ENCODE measurements around the gene RUNDC3A. TPM values are rescaled to one million over a fixed set of nuclear protein-coding genes. Genes with fewer than 3 reads are reported as not detected.
A peak's percentile ranks its signal among the peaks of the same experiment; 100 is the strongest.

The RUNDC3A gene
- total and polyA plus RNA-seq, 2 of the 13 experiments (the other 11 are each of a cell fraction or from before 2014, with no cell fraction given): 0.25 TPM; not detected in 1

DNA sequence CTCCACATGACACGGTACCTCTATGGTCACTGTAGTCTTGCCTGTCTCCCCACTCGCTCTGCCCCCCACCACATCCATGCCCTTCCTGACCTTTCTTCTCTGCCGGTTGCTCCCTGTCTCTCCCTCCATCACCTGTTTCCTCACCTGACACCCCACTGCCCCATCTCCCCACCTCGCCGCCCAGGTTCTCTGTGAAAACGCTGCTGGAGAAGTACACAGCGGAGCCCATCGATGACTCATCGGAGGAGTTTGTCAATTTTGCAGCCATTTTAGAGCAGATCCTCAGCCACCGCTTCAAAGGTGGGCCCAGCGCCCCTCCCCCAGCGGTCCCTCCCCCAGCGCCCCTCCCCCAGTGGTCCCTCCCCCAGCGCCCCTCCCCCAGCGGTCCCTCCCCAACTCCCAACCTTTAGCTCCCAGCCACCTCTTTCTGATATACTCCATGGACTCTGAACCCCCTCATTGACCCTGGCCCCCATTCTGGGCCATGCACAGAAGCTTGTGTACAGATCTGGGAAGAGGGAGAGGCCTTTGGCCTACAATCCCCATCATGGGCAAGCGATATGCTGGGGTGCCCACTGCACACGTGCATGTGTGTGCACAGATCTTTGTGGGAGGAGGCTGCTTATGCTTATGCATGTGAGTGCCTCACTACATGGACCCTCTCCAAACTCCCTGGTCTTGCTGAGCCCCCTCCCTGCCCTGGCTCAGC lies 4.1 kb downstream of the RUNDC3A start:
- peak; percentile 11; the same call in 2 of the 3 replicates for ATAC-seq
- Histone ChIP-seq H3K79me2 (ENCODE audit: insufficient read depth, low read length) (no peaks in the 10 kb centered on the region), H3K27me3 (ENCODE audit: control insufficient read depth in 1 of 2, insufficient read depth in 2 of 2, low read length in 2 of 2) (peaks cover 10 to 51% of the 10 kb centered on the region in 2 experiments; a peak in 4 of 5 replicates), H3K9ac (ENCODE audit: insufficient read depth, low read depth, low read length) (no peak overlapping the region), H3K4me2 (ENCODE audit: low read depth, low read length) (peak overlapping the region; percentile 54), H3K9me3 (ENCODE audit: low read length) (no peaks in the 10 kb centered on the region), H4K20me1 (ENCODE audit: insufficient read depth, low read length) (no peaks in the 10 kb centered on the region), H3K4me1 (ENCODE audit: insufficient read depth, low read length) (peaks cover 68% of the 10 kb centered on the region), H2AFZ (ENCODE audit: low read length) (no peak overlapping the region), H3K27ac (ENCODE audit: extremely low read length, insufficient read depth, low read length) (no peak overlapping the region), H3K4me3 (replicated peaks in 1 of 3; ENCODE audit: insufficient read depth in 1 of 3, low read depth in 2 of 3, low read length in 3 of 3) (peak overlapping the region in 1 of 3 experiments; percentile 40; a peak in 1 of 6 replicates), H3K36me3 (replicated peaks in 1 of 2; ENCODE audit: control insufficient read depth in 1 of 2, insufficient read depth in 2 of 2, low read length in 2 of 2) (no peaks in the 10 kb centered on the region)
- intact Hi-C loops (cut with micrococcal nuclease; ENCODE audit: unreplicated experiment): no loop called here
- in situ Hi-C loops (cut with HindIII; ENCODE audit: extremely low pct_ligation_motif_present, low pct_unique_long_range_greater_than_20kb): no loop called here
- POLR2A ChIA-PET: interaction anchor here (0.6 to 1.2 kb wide), 3 partner anchors 12 to 137 kb away, joined by 3 to 6 read pairs (median 4); partner anchors contain the start of gene SLC25A39
- CTCF ChIA-PET (ENCODE audit: low intra/inter-chr PET ratio, low total read pairs): interaction anchor here (0.6 kb wide), 1 partner anchor 14 kb away, joined by 3 read pairs; no protein-coding TSS in a partner anchor
- no TSS peak for BruUV-seq (replicated peaks)
- DNase-seq (ENCODE audit: low spot score): no peak
- WGBS (ENCODE audit: low lambda C conversion rate): 18% methylated on average over 17 of the region's 17 CpGs
- peak; percentile 4 for FAIRE-seq
- 0 out of 2 replicates have a peak, but pooled peaks have one; percentile 8 for TF ChIP-seq ZNF563 (CRISPR knock-in tag; IDR thresholded peaks at IDR 0.05)
- TF ChIP-seq SALL1 (CRISPR knock-in tag; IDR thresholded peaks at IDR 0.05): peak; percentile 85
- TF ChIP-seq ZBTB1 (CRISPR knock-in tag; IDR thresholded peaks at IDR 0.05; ENCODE audit: borderline replicate concordance): no peak
- TF ChIP-seq, protein P1, sequence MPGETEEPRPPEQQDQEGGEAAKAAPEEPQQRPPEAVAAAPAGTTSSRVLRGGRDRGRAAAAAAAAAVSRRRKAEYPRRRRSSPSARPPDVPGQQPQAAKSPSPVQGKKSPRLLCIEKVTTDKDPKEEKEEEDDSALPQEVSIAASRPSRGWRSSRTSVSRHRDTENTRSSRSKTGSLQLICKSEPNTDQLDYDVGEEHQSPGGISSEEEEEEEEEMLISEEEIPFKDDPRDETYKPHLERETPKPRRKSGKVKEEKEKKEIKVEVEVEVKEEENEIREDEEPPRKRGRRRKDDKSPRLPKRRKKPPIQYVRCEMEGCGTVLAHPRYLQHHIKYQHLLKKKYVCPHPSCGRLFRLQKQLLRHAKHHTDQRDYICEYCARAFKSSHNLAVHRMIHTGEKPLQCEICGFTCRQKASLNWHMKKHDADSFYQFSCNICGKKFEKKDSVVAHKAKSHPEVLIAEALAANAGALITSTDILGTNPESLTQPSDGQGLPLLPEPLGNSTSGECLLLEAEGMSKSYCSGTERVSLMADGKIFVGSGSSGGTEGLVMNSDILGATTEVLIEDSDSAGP (CRISPR knock-in tag; IDR thresholded peaks at IDR 0.05; ENCODE audit: borderline replicate concordance): peak; percentile 19; the same call in 1 of the 2 replicates
- TF ChIP-seq, protein P2, sequence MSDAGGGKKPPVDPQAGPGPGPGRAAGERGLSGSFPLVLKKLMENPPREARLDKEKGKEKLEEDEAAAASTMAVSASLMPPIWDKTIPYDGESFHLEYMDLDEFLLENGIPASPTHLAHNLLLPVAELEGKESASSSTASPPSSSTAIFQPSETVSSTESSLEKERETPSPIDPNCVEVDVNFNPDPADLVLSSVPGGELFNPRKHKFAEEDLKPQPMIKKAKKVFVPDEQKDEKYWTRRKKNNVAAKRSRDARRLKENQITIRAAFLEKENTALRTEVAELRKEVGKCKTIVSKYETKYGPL (CRISPR knock-in tag; IDR thresholded peaks at IDR 0.05): no peak
- peak; percentile 42; the same call in 1 of the 2 replicates for TF ChIP-seq ZNF746 (CRISPR knock-in tag; IDR thresholded peaks at IDR 0.05)
- TF ChIP-seq NBN (conservative IDR thresholded peaks at IDR 0.05): no peak
- no peak for TF ChIP-seq ZNF430 (CRISPR knock-in tag; IDR thresholded peaks at IDR 0.05)
- peak; percentile 75; the same call in 1 of the 2 replicates for TF ChIP-seq RXRB (CRISPR knock-in tag; IDR thresholded peaks at IDR 0.05; ENCODE audit: borderline replicate concordance)
- TF ChIP-seq CREB1 (IDR thresholded peaks at IDR 0.05): peak; percentile 31; the same call in 1 of the 2 replicates
- no peak for TF ChIP-seq CREB1 (CRISPR knock-in tag; IDR thresholded peaks at IDR 0.05)
- TF ChIP-seq TCF7 (IDR thresholded peaks at IDR 0.05; ENCODE audit: low read depth): no peak
- TF ChIP-seq NR2F2 (IDR thresholded peaks at IDR 0.05; ENCODE audit: borderline replicate concordance, low read depth): peak; percentile 55; the same call in 1 of the 2 replicates
- TF ChIP-seq ZNF781 (CRISPR knock-in tag; IDR thresholded peaks at IDR 0.05; ENCODE audit: borderline replicate concordance, not compliant biosample characterization): no peak
- peak; percentile 52 for TF ChIP-seq PATZ1 (CRISPR knock-in tag; IDR thresholded peaks at IDR 0.05)
- no peak for TF ChIP-seq MEF2D (CRISPR knock-in tag; IDR thresholded peaks at IDR 0.05)
- TF ChIP-seq JUNB (CRISPR knock-in tag; IDR thresholded peaks at IDR 0.05; ENCODE audit: borderline replicate concordance): peak; percentile 41; the same call in 1 of the 2 replicates
- TF ChIP-seq ARNTL (CRISPR knock-in tag; IDR thresholded peaks at IDR 0.05): peak; percentile 46; the same call in 1 of the 2 replicates
